GM18867 (cell line): ENCODE data around the gene GRID1.
A peak's percentile ranks its signal among the peaks of the same experiment; 100 is the strongest.

Experiments
- ATAC-seq: cut with Tn5 transposase; IDR thresholded peaks from one replicate; pipeline ENCODE4 v1.9.1; 2021; ENCODE audit warnings: mild to moderate bottlenecking, moderate library complexity; ENCODE audit not compliant: unreplicated experiment

The GRID1 gene

GRCh38 chr10:86282664-86283465, 83.7 kb downstream of the GRID1 start:
- ATAC-seq: no peak

DNA sequence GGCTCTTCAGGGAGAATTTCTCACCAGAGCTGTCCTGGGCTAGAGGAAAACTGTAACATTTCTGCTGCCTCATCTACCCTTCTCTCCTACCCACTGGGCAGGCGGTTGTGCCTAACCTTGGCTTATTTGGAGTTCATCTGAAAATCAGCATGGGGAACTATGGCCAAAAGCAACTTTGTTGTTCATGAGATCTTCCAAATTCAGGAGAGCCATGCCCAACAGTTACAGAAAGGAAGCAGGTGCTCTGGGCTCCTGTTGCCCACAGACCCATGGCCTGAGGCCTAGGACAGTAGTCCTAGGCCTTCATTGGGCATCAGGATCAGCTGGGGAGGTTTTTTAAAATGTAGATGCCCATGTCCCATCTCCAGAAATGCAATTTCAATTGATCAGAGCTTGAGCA, 85.2 kb downstream of the GRID1 start:
- ATAC-seq: no peak

DNA sequence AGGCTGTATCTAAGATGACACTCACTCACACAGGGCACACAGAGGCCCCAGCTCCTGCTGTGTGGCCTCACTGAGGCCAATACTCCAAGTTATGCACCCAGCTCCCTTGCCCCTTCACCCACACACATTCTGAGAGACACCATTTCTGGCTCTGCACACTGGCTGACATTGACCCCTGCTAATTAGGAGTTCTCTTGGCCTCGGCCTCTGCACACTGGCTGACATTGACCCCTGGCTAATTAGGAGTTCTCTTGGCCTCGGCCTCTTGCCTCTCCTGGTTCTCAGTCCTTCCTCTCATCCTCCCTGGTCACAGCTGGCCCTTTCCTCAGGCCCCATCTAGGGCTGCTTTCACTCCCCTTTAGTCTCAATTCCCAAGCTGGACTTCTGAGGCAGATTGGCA, 97.3 kb downstream of the GRID1 start:
- ATAC-seq: no peak

- ATAC-seq: no peak
Observed at GRCh38 chr10:86267286-86268195, 99.1 kb downstream of the GRID1 start.

- no peak for ATAC-seq
Observed at GRCh38 chr10:86266446-86267242, 100.0 kb downstream of the GRID1 start.

GRCh38 chr10:86265895-86266259, 100.7 kb downstream of the GRID1 start:
- ATAC-seq: no peak

GRCh38 chr10:86265236-86265894, 101.2 kb downstream of the GRID1 start:
- ATAC-seq: no peak

GRCh38 chr10:86264481-86265231, 101.9 kb downstream of the GRID1 start:
- no peak for ATAC-seq

- no peak for ATAC-seq
Observed at GRCh38 chr10:86263907-86264306, 102.7 kb downstream of the GRID1 start.

- ATAC-seq: no peak
Observed at GRCh38 chr10:86263209-86263608, 103.4 kb downstream of the GRID1 start.

- ATAC-seq: no peak
Observed at GRCh38 chr10:86262688-86263181, 103.9 kb downstream of the GRID1 start.

- peak; percentile 97 for ATAC-seq
Observed at GRCh38 chr10:86261941-86262687, 104.5 kb downstream of the GRID1 start.

- no peak for ATAC-seq
Observed at GRCh38 chr10:86261470-86261869, 105.1 kb downstream of the GRID1 start.

DNA sequence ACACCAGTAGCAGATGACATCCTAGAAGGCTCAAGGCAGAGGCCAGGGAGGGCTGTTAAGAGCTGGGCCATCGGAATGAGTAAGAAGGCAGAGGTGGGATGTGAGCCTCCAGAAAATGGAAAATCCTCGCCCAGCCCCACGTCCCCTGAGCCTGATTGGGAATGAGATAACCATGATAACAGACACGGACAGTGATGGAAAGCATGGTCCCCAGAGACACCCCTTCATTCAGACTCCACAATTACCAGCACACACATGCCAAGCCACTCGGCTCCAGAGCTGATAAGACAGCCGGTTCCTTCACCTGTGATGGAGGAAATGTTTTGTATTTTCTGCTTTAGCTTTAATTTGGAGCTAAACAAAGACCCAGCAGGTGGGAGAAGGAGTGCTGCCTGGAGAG, 106.0 kb downstream of the GRID1 start:
- no peak for ATAC-seq

- no peak for ATAC-seq
Observed at GRCh38 chr10:86259901-86260562, 106.6 kb downstream of the GRID1 start.

DNA sequence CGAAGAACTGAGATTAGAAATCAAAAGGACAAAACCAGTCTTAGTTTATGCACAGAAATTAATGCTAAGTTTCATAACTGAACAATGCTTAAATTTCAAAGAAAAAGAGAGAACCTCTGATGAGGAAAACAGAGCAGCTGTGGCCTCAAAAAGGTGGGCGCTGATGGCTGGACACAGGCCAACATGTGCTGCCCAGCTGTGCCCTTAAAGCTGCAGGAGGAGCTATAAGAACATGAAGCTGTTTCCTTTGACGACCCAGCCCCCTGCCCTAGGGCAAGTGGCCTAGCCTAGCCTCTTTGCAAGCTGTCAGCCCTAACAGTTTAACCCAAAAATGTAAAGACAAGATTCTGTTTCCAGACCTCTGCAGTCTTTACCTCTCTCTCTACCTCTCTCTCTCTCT, 107.7 kb downstream of the GRID1 start:
- ATAC-seq: no peak

DNA sequence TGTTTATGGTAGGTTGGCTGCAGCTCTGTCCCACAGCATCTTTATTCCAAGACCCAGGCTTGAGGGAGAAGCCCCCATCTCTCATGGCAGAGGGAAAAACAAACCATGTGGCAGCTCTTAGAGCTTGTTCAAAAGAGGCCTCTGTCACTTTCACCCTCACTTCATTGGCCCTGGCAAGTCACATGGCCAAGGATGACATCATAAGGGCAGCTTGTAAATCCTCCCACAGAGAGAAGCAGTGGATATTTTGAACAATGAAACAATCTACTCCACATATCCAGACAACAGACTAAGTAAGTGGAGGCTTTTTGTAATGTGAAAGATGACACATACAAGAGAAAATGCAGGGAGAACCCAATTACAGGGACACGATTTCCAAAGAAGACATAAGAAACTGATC, 108.1 kb downstream of the GRID1 start:
- ATAC-seq: no peak

DNA sequence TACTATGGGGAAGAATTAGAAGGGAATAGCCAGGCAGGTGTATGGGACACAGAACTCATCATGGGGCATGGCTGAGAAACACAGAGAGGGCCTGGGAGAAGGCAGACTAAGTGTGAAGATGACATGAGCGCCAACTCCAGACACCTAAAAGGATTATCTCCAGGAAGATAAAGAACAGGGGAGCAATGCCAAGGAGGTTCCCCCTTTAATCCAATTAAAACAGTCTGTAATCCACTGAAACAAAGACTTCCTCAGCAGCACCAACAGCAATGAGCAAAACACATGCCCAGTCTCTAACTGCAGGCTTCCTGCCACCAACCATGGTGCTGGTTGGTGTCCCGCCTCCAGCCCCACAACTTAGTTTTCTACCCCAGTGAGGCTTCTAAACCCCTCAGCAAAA, 108.9 kb downstream of the GRID1 start:
- ATAC-seq: no peak
